Stimulated activated CD4-positive, alpha-beta T cell treated with anti-CD3 and anti-CD28 coated beads, Interleukin-4, amount 100 ng/mL, for 4 hours (primary cell): ENCODE results near the gene TRIP12.
"Not testable (repeated sequence)": the region's sequence is repeated elsewhere in the genome, so short reads cannot be mapped to it uniquely, and the experiment has no call there.

ENCODE experiments used
- DNase-seq, 2 experiments: peaks; one replicate each; pipeline ENCODE4 v3.0.0-alpha.2; 2020

Gene TRIP12

GRCh38 chr2:229821316-229821715, 100.5 kb downstream of the TRIP12 start:
- no peak for DNase-seq

- DNase-seq: no peak
Measured at GRCh38 chr2:229818230-229818629, 103.6 kb downstream of the TRIP12 start.

- no peak for DNase-seq
Measured at GRCh38 chr2:229815858-229816257, 106.0 kb downstream of the TRIP12 start.

GRCh38 chr2:229815342-229815741, 106.5 kb downstream of the TRIP12 start:
- no peak for DNase-seq

GRCh38 chr2:229810786-229811185, 111.0 kb downstream of the TRIP12 start:
- DNase-seq: no peak

- DNase-seq: no peak
Measured at GRCh38 chr2:229805559-229805958, 116.2 kb downstream of the TRIP12 start.

GRCh38 chr2:229802785-229803184, 119.0 kb downstream of the TRIP12 start:
- no peak for DNase-seq

- peak; percentile 58 to 59 for DNase-seq
Measured at GRCh38 chr2:229800997-229801754, 120.6 kb downstream of the TRIP12 start.

- DNase-seq: no peak
Measured at GRCh38 chr2:229798446-229799155, 123.2 kb downstream of the TRIP12 start.

- DNase-seq: no peak
Measured at GRCh38 chr2:229795058-229795457, 126.8 kb downstream of the TRIP12 start.

- DNase-seq: no peak
Measured at GRCh38 chr2:229794636-229795035, 127.2 kb downstream of the TRIP12 start.

GRCh38 chr2:229786289-229786688, 135.5 kb downstream of the TRIP12 start:
- DNase-seq: not testable (repeated sequence)

GRCh38 chr2:229784791-229785190, 137.0 kb downstream of the TRIP12 start:
- DNase-seq: no peak

- no peak for DNase-seq
Measured at GRCh38 chr2:229783108-229783721, 138.6 kb downstream of the TRIP12 start.

- no peak for DNase-seq
Measured at GRCh38 chr2:229780856-229781773, 140.7 kb downstream of the TRIP12 start.

GRCh38 chr2:229779650-229780049, 142.2 kb downstream of the TRIP12 start:
- no peak for DNase-seq

GRCh38 chr2:229777716-229778115, 144.1 kb downstream of the TRIP12 start:
- no peak for DNase-seq

GRCh38 chr2:229775614-229776313, 146.0 kb downstream of the TRIP12 start:
- no peak for DNase-seq

- no peak for DNase-seq
Measured at GRCh38 chr2:229774237-229774636, 147.6 kb downstream of the TRIP12 start.

- no peak for DNase-seq
Measured at GRCh38 chr2:229768235-229768634, 153.6 kb downstream of the TRIP12 start.

- DNase-seq: no peak
Measured at GRCh38 chr2:229765721-229766120, 156.1 kb downstream of the TRIP12 start.

GRCh38 chr2:229761663-229762062, 160.1 kb downstream of the TRIP12 start:
- DNase-seq: no peak
